ENCODE measurements around the gene AKAP6.
"Not testable (repeated sequence)": the region's sequence is repeated elsewhere in the genome, so short reads cannot be mapped to it uniquely, and the experiment has no call there.

AKAP6 gene

DNA sequence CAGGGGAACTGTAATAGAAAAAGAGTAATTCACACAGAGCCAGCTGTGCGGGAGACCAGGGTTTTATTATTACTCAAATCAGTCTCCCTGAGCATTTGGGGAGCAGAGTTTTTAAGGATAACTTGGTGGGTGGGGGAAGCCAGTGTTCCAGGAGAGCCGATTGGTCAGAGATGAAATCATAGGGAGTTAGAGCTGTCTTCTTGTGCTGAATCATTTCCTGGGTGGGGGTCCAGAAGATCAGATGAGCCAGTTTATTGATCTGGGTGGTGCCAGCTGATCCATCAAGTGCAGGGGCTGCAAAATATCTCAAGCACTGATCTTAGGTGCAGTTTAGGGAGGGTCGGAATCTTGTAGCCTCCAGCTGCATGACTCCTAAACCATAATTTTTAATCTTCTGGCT is 44.1 kb downstream of the AKAP6 start:
- not testable (repeated sequence) for DNase-seq (ENCODE audit: low read depth in 3 of 3)

DNA sequence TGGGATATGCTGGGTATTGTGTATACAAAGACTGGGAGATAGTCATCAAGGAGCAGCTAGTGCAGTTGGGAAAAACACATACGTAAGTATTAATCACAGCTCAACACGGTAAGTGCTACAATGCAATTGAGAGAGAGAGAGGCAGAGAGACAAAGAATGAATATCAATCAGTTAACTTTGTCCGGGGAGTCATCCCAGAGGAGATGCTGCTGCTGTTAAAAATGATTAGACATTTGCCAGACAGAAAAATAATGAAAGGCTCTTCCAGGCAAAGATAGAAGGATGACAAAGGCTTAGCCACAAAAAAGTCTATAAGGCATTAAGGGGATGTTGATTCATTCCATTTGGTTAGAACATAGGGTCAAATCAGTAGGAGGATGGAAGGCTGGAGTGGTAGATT is 45.1 kb downstream of the AKAP6 start:
- no peak for DNase-seq (ENCODE audit: low read depth in 3 of 3)

DNA sequence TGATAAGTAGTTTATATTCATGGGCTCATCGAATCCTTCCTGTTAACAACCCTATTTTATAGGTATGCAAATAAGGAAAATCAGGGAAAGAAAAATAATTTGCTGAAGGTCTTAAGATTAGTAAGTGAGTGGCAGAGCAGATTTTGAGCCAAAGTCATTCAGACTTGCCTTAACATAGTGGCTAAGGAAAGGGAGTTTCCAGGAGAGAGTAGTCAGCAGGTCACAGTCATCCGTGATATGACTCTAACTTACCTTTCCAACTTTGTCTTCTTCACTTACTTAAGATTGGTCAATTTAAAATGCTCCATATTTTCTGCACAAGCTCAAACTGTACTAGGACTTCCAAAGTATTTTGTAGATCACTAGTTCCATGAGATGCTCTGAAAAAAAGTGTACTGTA is 46.6 kb downstream of the AKAP6 start:
- no peak for DNase-seq (ENCODE audit: low read depth in 3 of 3)

DNA sequence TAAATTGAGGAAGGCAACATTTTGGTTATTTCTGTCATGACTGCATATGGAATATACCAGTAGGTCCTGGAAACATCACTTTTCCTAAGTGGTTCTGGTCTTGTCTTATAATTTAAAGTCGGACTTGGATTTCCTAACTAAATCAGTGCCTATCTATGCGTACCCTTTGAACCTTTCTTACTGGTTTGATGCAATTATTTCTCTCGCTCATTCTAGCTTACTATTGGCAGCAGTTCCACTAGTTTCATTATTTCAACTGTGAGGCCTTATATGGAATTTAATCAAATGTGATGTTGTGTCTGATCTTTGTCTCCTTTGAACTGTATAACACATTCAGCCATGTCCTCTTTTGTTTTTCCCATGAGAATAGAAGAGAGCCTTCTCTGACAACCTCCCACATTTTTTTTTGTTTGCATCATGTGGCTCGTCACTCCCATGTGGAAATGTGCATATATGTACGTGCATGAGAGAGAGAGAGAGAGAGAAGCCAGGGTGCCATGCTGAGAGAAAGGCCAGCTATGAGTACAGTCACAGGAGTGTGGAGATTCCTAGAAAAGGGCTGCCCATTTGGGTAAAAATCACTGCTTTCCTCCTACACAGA is 48.0 kb downstream of the AKAP6 start:
- no peak for DNase-seq (ENCODE audit: low read depth in 3 of 3)

DNA sequence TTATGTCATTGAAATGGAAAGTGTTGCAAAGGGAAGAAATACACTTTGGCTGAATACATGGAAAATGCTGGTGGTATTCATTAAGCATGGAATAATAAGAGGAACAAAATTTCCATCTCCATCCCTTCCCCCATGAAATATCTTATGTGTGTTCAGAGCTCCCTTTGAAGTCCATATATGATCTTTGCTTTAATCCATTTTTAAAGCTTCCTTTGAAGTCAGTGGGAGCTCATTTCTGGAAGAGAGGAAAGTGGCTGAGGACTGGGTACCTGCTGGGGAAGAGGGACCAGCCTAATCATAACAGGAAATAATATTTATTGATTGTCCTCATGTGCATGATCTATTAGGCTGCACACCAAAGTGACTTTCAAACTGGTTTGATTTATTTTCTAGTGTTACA is 49.2 kb downstream of the AKAP6 start:
- DNase-seq (ENCODE audit: low read depth in 3 of 3) = no peak

DNA sequence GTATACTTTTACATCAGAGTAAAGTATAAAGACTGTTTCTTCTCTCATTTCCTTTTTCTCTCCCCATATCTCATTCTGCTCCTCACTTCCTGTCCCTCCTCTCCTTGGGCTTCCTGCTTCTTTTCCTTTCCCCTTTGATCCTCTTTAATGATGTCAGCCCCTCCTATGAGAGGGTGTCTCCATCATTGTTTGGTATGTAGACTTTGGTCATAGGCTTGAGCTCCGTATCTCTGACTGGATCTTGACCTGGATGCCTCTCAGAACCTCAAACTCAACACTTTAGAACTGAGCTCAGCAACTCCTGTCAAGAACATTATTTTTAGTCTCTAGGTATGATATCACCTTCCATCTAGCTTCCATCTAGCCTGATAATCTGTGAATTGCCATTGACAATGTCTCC is 50.3 kb downstream of the AKAP6 start:
- no peak for DNase-seq (ENCODE audit: low read depth in 3 of 3)

DNA sequence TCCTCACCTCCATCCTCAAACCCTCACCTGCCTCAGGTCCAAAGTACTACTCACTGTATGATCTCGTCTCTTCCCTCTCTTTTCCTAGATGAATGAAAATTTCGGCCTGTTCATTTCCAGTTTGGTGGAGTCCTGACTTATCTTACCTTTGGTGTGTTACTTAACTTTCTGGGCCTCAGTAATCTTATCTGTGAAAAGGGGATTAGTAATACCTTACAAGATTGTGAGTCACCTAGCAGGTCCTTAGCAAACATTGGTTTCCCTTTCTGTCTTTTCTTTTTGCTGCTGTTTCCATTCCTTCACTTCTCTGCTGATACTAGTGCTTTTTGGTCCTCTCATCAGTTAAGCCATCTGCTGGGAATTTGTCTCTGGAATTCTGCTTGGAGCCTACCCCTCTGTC is 52.8 kb downstream of the AKAP6 start:
- DNase-seq (ENCODE audit: low read depth in 3 of 3) = no peak

DNA sequence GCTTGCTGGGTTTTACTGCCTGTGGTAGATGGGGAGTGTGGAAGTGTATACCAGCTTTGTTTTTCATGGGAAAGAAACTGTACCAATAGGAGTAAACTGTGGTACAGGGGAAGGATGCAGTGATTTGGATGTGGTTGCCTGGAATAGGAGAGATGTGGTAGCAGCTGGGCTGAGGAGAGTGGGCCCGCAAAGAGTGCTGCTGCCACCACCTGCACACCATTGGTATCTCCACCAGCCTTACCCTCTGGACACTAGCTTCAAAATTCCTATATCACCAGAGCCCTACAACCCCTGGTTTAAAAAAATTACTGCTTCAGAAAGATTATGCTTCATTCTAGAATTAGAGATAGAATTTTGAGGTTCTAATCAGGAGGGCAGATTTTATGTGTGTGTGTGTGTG is 53.6 kb downstream of the AKAP6 start:
- DNase-seq (ENCODE audit: low read depth in 3 of 3) = no peak

DNA sequence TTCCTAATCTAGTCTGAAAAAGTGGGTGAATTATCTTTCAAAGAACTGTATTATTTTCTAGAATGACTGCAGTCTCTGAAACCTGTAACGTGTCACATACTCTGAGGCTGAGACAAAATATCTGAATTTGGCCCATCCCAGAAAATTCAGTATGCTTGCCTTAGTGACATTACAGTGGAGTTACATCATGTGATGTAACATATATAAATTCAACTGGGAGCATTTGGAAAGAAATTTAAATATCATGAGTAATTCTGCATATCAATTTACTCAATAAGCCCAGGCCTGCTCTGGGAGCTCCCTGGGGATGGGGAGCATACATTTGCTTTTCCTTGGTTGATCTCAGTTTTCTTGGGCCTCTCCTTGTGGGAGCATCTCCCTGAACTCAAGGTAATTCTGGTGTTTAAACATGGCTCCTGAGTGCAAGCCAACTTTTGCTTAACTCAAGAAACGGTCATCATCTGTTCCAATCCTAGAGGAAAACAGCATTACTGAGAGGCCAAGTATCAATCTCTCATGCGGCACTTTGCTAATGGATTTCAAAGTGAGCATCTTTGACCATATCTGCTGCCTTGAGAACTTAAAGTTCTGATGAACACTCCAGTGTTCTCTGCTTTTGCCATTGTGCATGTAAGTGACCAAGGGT is 54.4 kb downstream of the AKAP6 start:
- no peak for DNase-seq (ENCODE audit: low read depth in 3 of 3)

DNA sequence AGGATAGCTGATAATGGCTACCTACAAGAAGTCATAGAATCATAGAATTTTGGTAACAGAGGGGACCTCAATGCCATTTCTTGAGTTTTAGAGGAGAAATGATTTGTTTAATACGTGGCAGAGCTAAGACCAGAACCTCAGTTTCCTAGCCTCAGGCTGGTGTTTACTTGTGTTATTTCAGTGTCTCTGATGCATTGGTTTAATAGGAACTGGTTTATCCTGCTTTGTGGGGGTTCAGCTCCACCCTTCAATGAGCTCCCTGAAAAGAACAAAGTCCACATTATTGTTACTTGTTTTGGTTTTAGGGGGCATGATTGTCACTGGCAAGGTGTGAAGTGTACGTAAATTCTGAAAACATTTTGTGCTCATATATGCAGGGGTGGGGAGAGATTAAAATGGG is 55.4 kb downstream of the AKAP6 start:
- DNase-seq (ENCODE audit: low read depth in 3 of 3) = no peak

DNA sequence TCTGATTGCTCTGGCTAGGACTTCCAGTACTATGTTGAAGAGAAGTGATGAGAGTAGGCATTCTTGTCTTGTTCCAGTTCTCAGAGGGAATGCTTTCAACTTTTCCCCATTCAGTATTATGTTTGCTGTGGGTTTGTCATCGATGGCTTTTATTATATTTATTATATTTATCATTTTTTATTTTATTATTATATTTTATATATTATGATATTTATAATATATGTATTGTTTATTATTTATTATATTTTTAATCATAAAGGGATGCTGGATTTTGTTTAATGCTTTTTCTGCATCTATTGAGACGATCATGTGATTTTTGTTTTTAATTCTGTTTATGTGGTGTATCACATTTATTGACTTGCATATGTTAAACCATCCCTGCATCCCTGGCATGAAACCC is 58.2 kb downstream of the AKAP6 start:
- not testable (repeated sequence) for DNase-seq (ENCODE audit: low read depth in 3 of 3)

DNA sequence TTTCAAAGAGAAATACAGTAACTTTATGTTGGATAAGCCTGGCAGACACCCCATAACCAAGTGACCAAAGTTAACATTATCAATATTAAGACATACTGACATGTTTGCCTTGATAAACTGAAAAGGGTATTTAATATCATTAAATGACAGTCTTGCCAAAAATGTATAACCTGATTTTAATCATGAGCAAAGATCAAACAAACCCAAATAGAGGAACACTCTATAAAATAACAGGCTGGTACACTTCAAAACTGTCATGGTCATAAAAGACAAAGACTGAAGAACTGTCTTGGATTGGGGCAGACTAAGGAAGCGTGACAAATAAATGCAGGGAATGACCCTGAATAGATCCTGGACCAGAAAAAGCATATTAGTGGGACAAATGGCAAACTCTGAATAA is 64.0 kb downstream of the AKAP6 start:
- no peak for DNase-seq (ENCODE audit: low read depth in 3 of 3)

DNA sequence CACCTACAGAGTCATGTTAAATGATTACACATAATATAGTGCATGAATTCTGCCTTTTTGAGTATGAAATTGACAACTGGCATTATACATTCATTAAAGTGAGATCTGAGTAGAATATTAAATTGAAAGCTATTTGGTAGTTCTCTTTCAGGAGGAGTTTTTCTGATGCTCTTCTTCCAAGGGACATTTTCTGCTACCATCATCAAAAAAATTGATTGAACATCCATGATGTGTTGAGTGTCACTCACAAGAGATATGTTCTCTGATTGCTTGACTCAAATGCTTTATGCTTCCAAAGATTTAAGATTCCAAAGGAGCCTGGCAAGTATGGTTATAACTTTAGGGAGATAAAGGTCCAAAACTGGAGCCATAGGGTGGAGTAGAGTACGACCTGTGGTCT is 64.9 kb downstream of the AKAP6 start:
- no peak for DNase-seq (ENCODE audit: low read depth in 3 of 3)

DNA sequence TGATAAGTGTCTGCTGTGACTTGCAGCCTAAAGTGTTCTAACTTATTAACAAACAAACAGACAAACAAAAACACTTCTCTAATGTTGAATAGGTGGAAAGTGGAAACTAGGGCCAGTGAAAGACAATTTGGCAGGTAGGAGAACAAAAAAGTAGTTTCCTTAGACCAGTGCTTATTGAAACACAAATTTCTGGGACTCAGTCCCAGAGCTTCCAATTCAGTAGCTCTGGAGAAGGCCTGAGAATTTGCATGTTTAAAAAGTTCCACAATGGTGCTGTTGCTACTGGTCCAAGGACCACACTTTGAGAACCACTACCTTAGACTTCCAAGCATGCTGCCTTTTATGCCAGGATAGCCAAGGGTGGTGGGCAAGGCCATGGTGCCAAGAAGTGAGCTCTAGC is 67.8 kb downstream of the AKAP6 start:
- no peak for DNase-seq (ENCODE audit: low read depth in 3 of 3)

DNA sequence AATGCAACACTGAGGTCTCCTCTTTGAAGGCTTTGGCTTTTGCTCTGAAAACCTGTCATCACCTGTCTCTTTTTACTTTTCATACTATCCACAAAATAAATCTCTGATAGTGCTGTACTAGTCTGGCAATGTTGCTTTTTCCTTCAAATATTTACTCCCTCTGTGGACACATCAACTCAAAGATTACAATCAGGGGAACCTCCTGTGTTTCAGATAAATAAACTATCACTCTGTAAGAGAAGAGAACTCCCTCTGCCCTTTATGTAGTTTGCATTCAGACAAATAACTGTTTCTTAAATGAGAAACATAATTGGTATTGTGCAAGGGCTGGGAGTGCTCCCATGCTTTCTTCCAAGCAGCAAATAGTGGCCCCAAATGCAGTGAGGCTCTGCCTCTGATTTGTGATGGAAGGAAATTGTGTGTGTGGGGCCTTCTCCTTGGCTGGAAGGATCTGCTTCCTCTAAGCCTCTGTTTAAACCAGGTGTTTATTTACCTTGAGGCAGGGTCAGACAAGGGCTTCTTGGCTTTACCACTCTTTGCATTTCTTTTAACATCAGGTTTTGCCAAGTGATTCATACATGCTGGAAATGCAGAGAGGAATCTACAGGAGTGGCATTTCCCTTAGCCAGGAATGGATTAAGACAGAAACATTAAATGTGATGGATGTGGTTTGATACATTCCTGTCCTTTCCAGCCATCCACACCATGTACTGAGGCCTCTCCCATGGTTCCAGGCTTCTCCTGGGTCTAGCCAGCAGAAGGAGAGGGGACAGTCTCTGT is 69.0 kb downstream of the AKAP6 start:
- no peak for DNase-seq (ENCODE audit: low read depth in 3 of 3)

DNA sequence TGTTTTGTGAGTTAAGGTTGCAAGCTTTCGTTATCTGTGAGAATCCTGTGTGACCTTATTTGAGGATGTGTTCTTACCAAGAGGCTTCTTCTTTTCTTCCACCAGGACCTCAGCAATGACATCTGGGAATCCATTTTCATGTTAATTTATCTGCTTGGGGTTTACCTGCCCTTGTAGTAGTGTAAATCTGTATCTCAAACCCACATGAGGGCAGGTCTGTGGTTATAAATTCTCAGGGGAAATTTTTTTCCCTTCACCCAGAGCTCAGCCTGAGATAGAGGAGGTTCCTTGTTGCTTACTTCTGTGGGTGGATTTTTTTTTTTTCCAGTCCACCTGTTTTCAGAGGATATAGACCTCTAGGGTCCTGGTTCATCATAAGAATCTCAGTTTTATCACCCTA is 70.8 kb downstream of the AKAP6 start:
- DNase-seq (ENCODE audit: low read depth in 3 of 3) = no peak

DNA sequence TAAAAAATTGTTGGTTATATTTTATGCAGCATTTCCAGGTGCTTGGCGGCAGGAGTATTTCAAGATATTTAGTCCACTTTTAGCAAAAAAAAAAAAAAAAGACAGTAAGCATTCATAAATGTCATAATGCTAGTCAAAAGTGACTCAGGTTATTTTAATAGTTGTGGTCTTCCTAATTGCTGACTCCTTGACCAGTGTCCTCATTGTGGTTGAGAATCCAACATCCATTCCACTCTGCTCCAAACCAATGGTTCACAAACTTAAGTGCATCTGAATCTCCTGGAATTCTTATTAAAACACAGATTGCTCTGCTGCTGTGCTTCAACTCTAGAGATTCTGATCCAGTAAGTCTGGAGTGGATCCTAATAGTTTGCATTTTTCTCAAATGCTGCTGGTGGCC is 71.4 kb downstream of the AKAP6 start:
- DNase-seq (ENCODE audit: low read depth in 3 of 3) = no peak

DNA sequence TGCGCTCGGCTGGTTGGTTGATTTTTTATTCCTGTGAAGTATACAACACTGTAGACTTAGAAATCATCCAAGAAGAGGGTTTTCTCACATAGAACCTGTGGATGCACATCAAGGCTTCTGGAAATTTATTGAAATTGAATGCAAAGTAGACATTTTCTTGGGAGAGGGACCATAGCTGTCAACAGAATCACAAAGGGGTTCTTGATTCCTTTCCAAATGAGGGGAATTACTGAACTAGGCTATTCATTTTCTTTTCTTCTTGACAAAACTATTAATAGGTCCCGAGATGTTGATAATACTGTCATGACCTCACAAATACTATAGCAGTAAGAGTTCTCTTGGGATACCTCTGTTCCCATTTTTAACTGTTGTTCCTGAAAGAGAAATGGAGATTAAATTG is 73.9 kb downstream of the AKAP6 start:
- DNase-seq (ENCODE audit: low read depth in 3 of 3) = no peak

DNA sequence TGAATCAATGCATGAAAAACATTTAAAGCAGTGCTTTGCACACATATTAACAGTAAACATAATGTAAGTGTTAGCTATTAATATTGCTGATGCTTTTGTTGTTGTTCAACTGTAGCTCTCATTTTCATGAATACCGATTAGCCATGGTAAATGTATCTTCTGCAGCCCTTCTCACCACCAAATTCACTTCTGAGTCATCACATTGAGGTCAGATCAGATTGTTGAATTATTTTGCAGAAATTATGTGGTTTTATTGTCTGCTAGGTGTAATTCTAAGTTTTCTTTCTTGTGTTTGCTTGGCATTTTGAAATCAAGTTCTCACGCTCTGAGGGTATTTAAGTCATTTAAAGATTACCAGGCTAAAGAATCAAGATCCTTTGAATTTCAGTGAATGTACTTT is 74.6 kb downstream of the AKAP6 start:
- no peak for DNase-seq (ENCODE audit: low read depth in 3 of 3)

DNA sequence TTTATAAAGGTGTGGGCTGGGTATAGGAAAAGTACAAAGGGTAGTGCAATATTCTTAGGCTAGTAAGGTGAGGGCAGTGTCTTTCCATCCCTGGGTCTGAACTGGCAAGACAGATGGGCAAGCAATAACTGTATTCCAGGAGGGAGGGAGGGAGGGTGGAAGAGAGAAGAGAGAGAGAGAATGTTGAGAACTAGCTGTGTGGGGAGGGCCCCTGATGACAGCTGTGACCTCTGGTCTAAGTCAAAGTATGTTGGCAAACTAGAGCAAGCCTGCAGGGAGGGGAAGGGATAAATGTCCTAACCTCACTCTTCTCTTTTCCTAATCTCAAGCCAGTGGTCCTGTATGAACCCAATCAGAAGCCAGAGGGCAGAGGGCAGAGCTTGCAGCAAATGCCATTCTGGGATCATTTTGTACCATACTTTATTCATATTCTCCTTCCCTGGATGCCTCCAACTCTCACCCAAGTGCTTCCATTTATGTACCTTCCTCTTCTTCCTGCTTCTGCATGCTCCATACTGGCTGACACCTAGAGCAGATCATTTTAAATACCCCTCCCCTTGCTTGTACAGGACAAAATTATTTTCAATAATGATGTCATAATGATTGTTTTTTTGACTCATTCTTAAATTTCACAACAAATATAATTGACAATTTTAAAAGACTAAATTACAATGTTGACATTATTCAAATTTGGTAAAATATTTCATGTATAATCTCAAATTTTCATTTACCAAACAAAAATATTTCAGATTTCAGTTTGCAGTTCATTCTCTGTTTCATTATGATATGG is 75.9 kb downstream of the AKAP6 start:
- DNase-seq (ENCODE audit: low read depth in 3 of 3) = no peak

DNA sequence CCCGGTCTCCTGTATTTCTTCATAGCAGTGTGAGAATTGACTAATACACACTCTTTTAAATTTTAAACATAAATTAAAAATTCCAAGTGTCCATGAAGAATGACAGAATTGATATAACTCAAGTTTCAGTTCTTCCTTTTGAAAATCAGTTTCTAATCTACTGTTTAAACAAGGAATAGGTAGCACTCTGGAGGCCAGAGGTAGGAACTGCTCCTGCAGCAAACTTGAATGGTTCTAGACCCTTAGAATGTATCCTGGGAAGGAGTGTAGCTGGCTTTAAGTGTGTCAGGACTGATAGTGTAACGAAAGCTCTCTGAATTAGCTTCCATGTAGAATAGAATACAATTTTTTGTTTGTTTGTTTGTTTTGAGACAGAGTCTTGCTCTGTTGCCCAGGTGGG is 76.8 kb downstream of the AKAP6 start:
- no peak for DNase-seq (ENCODE audit: low read depth in 3 of 3)

DNA sequence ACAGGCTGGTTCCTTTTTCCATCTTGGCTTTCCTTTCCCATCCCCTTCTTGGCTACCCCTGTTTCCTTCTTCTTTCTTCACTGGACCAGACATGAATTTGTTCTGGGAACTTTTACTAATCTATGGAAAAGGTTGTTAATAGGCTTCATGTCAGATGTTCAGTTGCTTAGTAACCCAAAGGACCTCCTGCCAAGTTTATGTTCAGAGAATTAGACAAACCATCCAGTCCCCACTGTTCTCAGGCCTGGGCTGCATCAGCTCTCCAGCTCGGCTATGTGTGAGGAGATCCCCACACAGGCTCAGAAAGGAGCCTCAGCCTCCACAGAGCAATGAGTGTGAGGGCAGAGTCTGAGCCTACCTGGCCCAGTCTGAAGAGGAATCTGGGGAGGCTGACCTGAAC is 78.0 kb downstream of the AKAP6 start:
- DNase-seq (ENCODE audit: low read depth in 3 of 3) = no peak

DNA sequence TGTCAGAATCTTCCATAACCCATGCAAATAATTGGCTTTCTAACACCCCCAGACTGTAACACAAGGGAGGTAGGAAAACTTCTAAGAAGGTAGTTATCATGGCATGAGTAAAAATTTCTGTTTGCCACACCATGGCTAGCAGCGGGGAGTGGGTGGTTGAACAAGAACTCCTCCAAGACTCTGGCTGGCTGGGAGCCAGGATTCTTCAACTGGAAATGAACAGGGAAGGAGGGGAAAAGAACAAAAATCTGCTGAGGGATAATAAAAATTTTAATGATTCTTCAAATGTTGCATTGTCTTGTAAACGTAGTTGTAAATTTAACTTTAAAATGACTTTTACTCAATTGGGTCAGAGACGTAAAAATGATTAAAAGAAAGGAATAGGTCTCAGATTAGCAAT is 78.9 kb downstream of the AKAP6 start:
- no peak for DNase-seq (ENCODE audit: low read depth in 3 of 3)
